ENCODE results near the gene APOBEC3B.
"Not testable (repeated sequence)": the region's sequence is repeated elsewhere in the genome, so short reads cannot be mapped to it uniquely, and the experiment has no call there.

Gene APOBEC3B

DNA sequence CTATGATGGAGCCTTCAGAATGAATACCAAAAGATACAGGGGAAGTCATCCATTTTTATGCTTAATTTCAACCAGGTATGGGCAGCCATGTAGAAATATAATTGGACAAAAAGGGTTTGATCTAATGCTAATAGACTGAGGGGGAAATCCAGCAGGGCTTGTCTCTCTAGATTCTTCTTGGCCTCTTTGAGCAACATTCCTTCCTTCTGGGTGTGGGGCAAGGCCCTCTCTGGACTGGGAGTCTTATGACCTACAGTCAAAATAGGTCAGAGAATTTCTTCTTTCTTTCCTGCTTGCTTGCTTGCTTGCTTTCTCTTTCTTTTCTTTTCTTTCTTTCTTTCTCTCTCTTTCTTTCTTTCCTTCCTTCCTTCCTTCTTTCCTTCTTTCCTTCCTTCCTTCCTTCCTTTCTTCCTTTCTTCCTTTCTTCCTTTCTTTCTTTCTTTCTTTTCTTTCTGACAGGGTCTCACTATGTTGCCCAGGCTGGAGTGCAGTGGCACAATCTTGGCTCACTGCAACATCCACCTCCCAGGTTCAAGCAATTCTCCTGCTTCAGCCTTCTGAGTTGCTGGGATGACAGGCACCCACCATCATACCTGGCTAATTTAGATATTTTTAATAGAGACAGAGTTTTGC, 36.3 kb upstream of the APOBEC3B start:
- peak; percentile 10 for DNase-seq
- H3K27ac Mint-ChIP-seq, CTCF ChIA-PET, H3K9me3 Mint-ChIP-seq, H3K4me3 Mint-ChIP-seq, H3K36me3 Mint-ChIP-seq: not testable (repeated sequence)
- Mint-ChIP-seq H3K4me1 (peaks cover 23% of the 10 kb centered on the region), H3K27me3 (peaks cover 79% of the 10 kb centered on the region)

DNA sequence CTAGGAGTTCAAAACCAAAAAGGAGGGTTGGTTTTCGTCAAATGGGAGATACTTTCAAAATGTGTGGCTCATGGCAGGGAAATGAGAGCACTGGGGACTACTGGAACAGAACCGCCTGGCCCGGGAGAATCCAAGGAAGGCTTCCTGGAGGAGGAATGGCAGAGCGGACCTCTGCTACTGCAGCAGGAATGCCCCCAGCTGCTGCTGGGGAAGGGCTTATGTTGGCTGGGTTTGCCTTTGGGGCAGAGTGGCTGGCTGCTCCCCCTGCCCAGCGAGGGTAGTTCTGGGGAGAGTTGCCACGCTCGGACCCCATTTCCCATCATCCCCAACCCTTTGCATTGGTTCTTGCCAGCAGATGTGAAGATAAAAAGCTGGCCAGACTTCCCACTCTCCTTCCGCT, 35.4 kb upstream of the APOBEC3B start:
- H3K4me1 Mint-ChIP-seq = peaks cover 16% of the 10 kb centered on the region
- H3K27me3 Mint-ChIP-seq = peaks cover 76% of the 10 kb centered on the region
- no peaks in the 10 kb centered on the region for H3K36me3 Mint-ChIP-seq
- H3K4me3 Mint-ChIP-seq = no peak overlapping the region
- no peak overlapping the region for H3K27ac Mint-ChIP-seq
- no peak for DNase-seq
- H3K9me3 Mint-ChIP-seq = no peaks in the 10 kb centered on the region
- CTCF ChIA-PET = no interaction called here

DNA sequence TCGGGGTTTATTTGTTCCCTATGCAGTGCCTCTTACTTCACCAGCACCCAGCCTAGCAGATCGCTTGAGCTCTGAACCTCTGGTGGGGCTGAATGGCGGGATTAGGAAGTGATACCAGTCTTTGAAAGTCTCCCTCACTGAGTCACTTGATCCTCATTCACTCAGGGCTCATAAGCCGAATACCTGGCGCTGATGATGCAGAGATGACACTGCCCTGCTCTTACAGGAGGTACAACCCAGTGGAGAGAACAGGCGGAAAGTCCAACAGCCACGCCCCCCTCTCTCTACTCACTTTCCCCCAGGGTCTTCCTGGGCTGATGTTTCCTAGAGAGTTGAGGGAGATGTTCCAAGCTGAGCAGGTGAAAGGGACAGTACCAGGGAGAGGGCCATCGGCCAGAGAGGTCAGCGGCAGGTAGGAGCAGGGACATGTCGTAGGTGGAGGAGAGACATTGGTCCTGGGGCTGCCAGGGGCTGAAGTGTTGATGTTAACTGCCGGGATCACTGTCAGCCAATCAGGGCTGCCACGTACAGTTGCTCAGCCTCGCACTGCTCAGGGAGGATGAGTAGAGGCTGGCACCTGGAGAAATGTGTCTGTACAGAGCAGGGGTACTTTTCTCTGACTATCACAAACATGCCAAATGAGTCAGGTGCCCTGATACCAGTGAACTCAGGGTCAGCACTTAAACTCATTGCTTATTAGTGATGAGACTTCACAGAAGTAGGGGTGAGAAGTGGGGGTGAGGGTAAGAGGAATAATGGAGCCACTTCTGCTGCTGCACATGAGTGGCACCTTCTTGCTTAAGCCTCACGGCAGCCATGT, 34.6 kb upstream of the APOBEC3B start:
- Mint-ChIP-seq H3K36me3 (no peaks in the 10 kb centered on the region), H3K27ac (no peak overlapping the region), H3K27me3 (peaks cover 74% of the 10 kb centered on the region), H3K9me3 (no peaks in the 10 kb centered on the region), H3K4me1 (peaks cover 11% of the 10 kb centered on the region), H3K4me3 (no peak overlapping the region)
- CTCF ChIA-PET = no interaction called here
- peak; percentile 6 for DNase-seq

DNA sequence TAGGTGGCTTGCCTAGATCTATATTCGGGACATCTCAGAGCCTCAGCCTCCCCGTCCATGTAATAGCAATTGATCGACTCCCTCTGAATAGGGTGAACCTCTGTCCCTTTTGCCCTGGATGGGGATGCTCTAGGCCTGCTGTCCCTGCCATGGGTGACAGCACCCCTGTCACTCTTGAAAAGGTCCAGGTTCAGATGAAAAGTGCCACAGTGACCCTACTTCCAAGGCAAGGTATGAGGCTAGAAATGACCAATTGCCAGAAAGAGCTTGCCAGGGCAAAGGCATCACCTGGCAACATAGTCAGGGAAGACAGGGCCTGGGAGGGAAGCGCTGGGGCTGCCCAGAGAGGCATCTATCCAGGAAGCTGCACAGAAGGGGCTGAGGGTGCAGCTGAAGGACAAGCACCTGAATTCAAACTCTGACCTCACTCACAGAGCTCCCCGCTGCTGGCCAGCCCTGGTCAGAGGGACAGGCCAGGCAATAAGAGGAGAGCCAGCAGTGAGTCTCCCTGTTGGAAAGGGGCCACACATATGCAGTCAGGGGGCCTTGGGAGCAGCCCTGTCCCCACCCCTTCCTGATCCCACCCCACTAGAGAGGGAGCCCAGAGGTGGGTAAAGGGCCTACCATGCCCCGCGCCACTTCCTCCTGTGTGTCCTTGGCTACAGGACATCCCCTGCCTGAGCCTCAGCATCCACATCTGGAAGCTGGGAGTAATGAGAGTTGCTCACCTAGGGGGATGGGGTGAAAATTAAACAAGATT, 33.8 kb upstream of the APOBEC3B start:
- H3K27me3 Mint-ChIP-seq = peaks cover 65% of the 10 kb centered on the region
- H3K4me1 Mint-ChIP-seq = peaks cover 13% of the 10 kb centered on the region
- H3K27ac Mint-ChIP-seq = no peak overlapping the region
- no peaks in the 10 kb centered on the region for H3K36me3 Mint-ChIP-seq
- no peaks in the 10 kb centered on the region for H3K9me3 Mint-ChIP-seq
- H3K4me3 Mint-ChIP-seq = no peak overlapping the region
- CTCF ChIA-PET = no interaction called here
- peak; percentile 16 for DNase-seq

DNA sequence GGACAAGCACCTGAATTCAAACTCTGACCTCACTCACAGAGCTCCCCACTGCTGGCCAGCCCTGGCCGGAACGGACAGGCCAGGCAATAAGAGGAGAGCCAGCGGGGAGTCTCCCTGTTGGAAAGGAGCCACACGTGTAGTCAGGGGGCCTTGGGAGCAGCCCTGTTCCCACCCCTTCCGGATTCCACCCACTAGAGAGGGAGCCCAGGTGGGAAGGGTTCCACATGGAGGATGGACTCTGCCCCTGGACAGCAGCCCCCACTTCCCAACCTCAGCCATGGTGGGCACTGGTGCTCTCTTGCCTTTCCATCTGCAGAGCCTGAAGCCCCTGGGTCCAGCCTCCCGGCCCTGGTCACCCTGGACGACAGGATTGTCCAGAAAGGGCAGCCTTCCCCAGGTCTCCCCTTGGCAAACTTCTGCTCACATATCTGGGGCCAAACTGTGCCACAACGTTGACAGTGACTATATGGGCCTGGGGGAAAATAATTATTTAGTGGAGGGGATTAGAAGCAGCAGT, 32.2 kb upstream of the APOBEC3B start:
- peaks cover 51% of the 10 kb centered on the region for H3K27me3 Mint-ChIP-seq
- H3K4me1 Mint-ChIP-seq = peaks cover 21% of the 10 kb centered on the region
- CTCF ChIA-PET = no interaction called here
- peak; percentile 11 for DNase-seq
- no peaks in the 10 kb centered on the region for H3K9me3 Mint-ChIP-seq
- no peaks in the 10 kb centered on the region for H3K36me3 Mint-ChIP-seq
- no peak overlapping the region for H3K27ac Mint-ChIP-seq
- H3K4me3 Mint-ChIP-seq = no peak overlapping the region

DNA sequence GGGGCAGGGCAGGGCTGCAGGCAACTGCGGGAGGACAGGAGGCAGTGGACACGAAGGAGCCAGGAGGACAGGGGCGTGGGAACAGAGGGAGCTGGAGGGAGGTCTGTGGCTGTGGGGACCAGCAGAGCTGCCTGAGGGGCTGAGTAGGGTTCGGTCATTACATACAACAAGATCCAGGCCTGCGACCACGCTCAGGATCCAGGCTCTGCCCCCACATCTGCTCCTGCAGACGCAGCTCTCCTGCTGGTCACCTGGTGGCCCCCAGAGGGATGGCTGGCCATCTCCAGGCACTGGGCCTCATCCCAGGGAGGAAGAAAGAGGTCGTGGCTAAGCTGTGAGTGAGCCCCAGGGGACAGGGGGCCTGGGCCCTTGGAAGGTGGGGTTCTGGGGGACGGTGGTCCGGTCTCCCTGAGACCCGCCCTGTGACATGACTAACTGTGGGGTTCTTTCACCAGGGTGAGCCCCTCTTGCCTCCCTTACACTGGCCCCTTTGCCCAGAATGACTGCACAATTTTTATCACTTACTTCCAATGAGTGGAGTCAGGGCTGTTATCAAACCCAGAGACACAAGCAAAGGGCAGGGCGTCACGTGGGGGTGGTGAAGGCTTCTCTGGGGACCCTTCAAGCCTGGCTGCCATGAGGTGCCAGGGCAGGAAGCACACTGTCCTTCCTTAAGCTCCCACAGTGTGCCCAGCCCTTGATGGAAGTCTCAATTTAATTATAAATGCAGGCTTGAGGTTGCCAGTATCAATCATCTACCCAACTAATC, 31.4 kb upstream of the APOBEC3B start:
- Mint-ChIP-seq H3K36me3 (no peaks in the 10 kb centered on the region), H3K4me1 (peaks cover 21% of the 10 kb centered on the region), H3K4me3 (no peak overlapping the region), H3K27me3 (peaks cover 44% of the 10 kb centered on the region), H3K27ac (no peak overlapping the region), H3K9me3 (no peaks in the 10 kb centered on the region)
- DNase-seq = peak; percentile 11
- CTCF ChIA-PET = interaction anchor here (0.8 to 3.4 kb wide), 3 partner anchors 8 to 82 kb away, joined by 3 to 18 read pairs (median 7); no protein-coding TSS in a partner anchor

DNA sequence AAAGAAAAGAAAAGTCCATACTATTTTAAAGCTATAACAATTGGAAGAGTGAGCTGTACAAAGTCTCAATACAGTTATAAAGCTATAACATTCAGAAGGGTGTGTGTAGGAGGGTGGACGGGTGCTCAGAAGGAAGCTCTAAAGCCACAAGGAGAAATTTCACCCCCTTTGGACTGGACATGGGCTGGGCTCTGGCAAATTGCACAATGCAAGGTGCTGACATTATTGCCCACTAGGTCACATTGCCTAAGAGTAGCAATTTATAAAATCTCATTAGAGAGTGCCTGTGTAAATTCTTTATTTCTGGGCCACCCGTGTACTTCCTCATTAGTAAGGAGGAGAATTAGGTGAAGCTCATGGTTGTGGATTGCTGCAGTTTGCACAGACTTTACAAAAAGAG, 30.4 kb upstream of the APOBEC3B start:
- H3K4me3 Mint-ChIP-seq = no peak overlapping the region
- no peaks in the 10 kb centered on the region for H3K9me3 Mint-ChIP-seq
- no peak overlapping the region for H3K27ac Mint-ChIP-seq
- H3K4me1 Mint-ChIP-seq = peaks cover 18% of the 10 kb centered on the region
- peak; percentile 1 for DNase-seq
- H3K27me3 Mint-ChIP-seq = peaks cover 43% of the 10 kb centered on the region
- no peaks in the 10 kb centered on the region for H3K36me3 Mint-ChIP-seq
- CTCF ChIA-PET = interaction anchor here (0.8 to 3.4 kb wide), 4 partner anchors 9 to 83 kb away, joined by 3 to 18 read pairs (median 5); no protein-coding TSS in a partner anchor

DNA sequence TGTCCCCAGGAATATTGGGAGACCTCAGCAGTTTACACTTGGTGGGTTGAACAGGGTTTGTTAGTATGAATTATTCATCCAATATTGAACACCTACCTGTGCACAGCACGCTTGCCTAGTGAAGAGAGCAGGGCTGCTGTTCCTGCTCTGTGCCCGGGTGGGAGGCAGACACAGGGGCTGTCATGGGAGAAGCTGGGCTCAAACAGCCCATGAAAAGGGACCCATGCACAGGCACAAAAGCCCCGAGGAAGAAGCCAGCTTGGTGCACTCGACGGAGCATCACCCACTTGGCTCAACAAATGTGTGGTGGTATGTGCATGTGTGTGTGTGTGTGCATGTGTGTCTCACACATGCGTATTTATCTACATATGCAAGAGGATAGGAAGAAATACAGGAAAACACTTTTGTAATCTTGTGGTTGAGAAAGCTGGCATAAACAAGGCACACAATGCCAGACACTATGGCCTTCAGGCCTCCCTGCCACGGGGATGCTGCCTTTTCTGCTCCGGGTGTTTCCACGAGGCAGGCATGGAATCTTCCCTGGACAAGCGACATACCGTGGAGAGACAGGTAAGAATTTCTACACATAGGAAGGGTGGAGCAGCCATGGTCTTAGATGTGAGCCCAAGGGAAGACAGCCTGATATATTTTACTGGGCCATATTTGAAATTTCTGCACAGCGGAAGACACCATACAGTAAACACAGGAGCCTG, 29.7 kb upstream of the APOBEC3B start:
- H3K4me3 Mint-ChIP-seq = no peak overlapping the region
- H3K9me3 Mint-ChIP-seq = no peaks in the 10 kb centered on the region
- H3K27me3 Mint-ChIP-seq = peaks cover 41% of the 10 kb centered on the region
- peak; percentile 5 for DNase-seq
- no peak overlapping the region for H3K27ac Mint-ChIP-seq
- no peaks in the 10 kb centered on the region for H3K36me3 Mint-ChIP-seq
- H3K4me1 Mint-ChIP-seq = peaks cover 18% of the 10 kb centered on the region
- CTCF ChIA-PET = interaction anchor here (1.0 to 3.4 kb wide), 4 partner anchors 13 to 83 kb away, joined by 3 to 18 read pairs (median 6); no protein-coding TSS in a partner anchor

DNA sequence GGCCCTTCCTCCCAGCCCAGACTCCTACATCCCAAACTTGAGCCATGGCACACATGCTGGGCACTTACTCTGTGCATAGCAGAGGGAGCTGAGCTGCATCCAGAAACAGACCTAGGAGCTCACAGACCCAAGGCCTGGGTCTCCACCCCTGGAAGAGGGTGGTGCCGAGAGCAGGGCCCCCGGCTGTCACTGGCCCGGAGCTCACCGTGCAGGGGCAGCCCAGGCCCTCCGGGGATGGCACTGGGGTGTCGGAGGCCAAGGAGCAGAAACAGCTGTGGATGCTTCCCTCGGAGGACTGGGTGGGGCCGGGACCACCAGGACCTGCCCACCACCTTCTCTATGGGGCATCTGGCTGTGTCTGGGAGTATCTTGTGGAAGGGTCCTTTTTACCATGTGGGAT, 29.1 kb upstream of the APOBEC3B start:
- CTCF ChIA-PET = interaction anchor here (1.0 to 3.4 kb wide), 4 partner anchors 13 to 84 kb away, joined by 3 to 18 read pairs (median 6); no protein-coding TSS in a partner anchor

DNA sequence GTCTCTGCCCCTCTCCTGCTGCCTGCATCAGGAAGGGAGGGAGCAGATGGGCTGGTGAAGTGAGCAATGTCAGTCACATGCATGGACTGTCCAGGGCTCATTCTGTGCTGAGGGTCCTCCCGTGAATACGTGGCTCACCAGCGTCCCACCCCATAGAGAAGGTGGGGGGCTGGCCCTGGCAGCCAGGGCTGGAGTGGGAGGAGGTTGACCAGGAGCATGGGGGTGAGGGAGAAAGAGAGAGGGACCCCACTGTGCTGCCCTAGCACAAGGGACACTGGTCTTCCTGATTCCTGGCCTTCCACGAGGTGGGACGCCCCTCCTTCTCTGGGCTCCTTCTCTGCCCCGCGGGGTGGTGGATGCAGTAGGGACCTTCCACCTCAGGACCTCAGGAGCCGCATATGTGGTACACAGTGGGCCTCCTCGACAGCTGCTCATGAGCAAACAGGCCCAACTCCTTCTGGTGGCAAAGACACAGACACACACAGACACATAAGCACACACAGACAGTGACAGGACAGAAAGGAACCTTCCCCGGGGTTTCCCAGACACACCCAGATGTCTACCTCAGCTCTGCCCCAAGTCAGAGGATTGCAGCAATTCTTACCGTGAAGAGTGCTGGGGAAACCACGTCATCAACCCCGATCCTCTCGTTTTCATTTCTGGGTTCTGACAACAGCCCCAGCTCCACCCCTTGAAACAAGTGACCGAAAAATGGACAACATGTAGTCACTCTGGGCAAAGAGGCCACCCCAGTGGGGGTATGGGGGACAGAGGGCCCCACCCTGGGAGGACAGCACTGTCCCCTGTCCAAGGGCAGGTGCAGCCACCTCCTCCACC, 28.4 kb upstream of the APOBEC3B start:
- Mint-ChIP-seq H3K4me1 (peaks cover 18% of the 10 kb centered on the region), H3K27ac (peak overlapping the region; percentile 16)
- CTCF ChIA-PET = interaction anchor here (0.5 to 3.4 kb wide), 4 partner anchors 19 to 85 kb away, joined by 3 to 18 read pairs (median 4); partner anchors contain the start of gene CBX6

More for the DNA sequence above, 29.1 kb upstream of the APOBEC3B start:
- Mint-ChIP-seq H3K27me3 (peaks cover 41% of the 10 kb centered on the region), H3K4me3 (no peak overlapping the region), H3K9me3 (no peaks in the 10 kb centered on the region), H3K4me1 (peaks cover 18% of the 10 kb centered on the region), H3K27ac (no peak overlapping the region), H3K36me3 (no peaks in the 10 kb centered on the region)
- peak; percentile 11 for DNase-seq

DNA sequence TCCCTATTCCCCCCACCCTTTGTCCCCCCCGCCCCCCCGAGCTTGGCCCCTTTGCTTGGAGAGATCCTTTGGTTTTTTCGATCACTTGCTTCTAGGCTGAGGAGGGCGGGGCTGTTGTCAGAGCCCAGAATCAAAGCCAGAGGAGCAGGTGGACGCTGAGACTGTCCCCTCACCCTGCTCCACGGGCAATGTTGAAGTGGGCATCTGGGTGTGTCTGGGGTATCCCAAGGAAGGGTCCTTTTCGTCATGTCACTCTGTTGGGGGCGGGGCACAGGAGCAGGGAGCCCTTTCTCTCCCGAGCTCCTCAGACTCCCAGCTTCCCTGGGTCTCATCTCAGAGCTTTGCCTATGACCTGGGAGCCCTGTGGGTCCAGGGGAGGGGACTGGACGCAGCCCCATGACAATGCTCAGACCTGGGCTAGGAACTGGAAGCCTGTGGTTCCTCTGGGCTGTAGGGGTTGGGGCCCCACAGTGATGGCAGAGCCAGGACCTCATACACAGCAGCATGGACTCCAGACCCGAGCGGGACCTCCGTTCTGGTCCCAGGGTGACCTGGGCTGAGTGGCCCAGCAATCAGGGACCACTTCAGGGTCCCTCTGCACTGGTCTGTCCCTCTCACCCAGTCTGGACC, 27.6 kb upstream of the APOBEC3B start:
- Mint-ChIP-seq H3K27me3 (peaks cover 46% of the 10 kb centered on the region), H3K36me3 (no peaks in the 10 kb centered on the region), H3K4me3 (no peak overlapping the region), H3K9me3 (no peaks in the 10 kb centered on the region), H3K4me1 (peaks cover 20% of the 10 kb centered on the region), H3K27ac (peak overlapping the region; percentile 45)
- no peak for DNase-seq
- CTCF ChIA-PET = interaction anchor here (0.5 to 3.4 kb wide), 3 partner anchors 19 to 85 kb away, joined by 3 to 18 read pairs (median 5); no protein-coding TSS in a partner anchor

More for the DNA sequence above, 28.4 kb upstream of the APOBEC3B start:
- DNase-seq = peak; percentile 67
- H3K27me3 Mint-ChIP-seq = peaks cover 41% of the 10 kb centered on the region
- no peaks in the 10 kb centered on the region for H3K36me3 Mint-ChIP-seq
- no peak overlapping the region for H3K4me3 Mint-ChIP-seq
- no peaks in the 10 kb centered on the region for H3K9me3 Mint-ChIP-seq

Data from activated naive CD4-positive, alpha-beta T cell treated with anti-CD3 and anti-CD28 coated beads, Interleukin-2, amount 10 ng/mL, durations not matched to agents 7 days and 5 days (primary cell).